ENCODE results near the gene NRXN3.

NRXN3 gene

DNA sequence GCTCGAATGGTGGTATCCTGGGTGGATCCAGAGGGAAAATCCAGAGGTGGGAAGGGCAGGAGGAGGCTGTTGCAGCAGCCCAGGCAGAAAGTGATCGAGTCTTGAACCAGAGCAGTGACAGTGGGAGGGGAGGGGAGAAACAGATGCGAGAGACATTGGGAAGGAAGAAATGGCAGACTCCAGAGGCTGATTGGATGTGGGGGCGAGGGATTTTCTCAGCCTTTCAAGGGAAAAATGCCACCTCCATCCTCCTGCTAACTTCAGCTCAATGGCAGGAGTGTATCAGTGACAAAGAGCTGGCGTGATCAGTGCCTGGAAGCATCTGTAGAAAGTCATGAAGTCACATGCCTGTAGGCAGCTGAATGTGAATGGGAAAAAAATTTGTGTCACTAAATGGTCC, 38.6 kb upstream of the NRXN3 start:
- DNase-seq = no peak
- WGBS (ENCODE audit: insufficient coverage) = 97% methylated on average over 4 of the region's 5 CpGs
- no peaks in the 10 kb centered on the region for H3K9me3 ChIP-seq (ENCODE audit: control extremely low read depth in 1 of 5, control insufficient read depth in 4 of 5, insufficient read depth in 2 of 5, low read depth in 1 of 5, low read length in 4 of 5)
- ChIA-PET POLR2A (no interaction called here), CTCF (no interaction called here)
- H3K27me3 ChIP-seq (replicated peaks in 2 of 5; ENCODE audit: control insufficient read depth in 4 of 5, insufficient read depth in 5 of 5, low read length in 4 of 5) = no peaks in the 10 kb centered on the region
- H3K4me1 ChIP-seq (ENCODE audit: control extremely low read depth in 1 of 4, control insufficient read depth in 4 of 4, insufficient read depth in 4 of 4, low read length in 3 of 4) = peaks cover 10 to 24% (median 22%) of the 10 kb centered on the region in 4 experiments
- H3K36me3 ChIP-seq (ENCODE audit: control insufficient read depth in 4 of 4, insufficient read depth in 4 of 4, low read length in 3 of 4) = no peaks in the 10 kb centered on the region
- no peak overlapping the region for H3K4me3 ChIP-seq (ENCODE audit: control insufficient read depth in 1 of 7, extremely low read depth in 1 of 7, insufficient read depth in 4 of 7, low read depth in 2 of 7, low read length in 6 of 7)
- no peak overlapping the region for H3K27ac ChIP-seq (ENCODE audit: insufficient read depth in 1 of 2, low read depth in 1 of 2, low read length in 2 of 2, poor library complexity in 1 of 2, severe bottlenecking in 2 of 2)

DNA sequence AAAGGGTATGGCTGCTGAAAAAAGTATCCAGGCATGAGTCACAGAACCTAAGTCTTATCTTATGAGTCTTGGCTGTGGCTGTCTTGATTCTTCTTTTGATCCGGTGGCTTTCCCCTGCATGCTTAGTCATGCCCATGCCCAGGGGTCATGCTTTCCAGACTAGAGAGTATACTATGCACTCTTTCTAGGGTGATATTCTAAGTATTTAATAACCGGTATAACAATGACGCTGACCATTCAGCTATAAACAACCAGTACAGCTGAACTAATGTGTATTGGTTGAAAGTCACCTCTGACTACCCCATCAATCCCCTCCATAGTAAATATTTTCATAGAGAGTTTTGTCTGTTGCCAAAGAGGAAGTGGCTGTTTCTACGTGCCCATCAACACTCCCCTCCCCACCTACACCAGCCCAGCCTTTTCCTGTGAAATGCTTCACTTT, 34.7 kb upstream of the NRXN3 start:
- Histone ChIP-seq H3K9me3 (ENCODE audit: control extremely low read depth in 1 of 5, control insufficient read depth in 4 of 5, insufficient read depth in 2 of 5, low read depth in 1 of 5, low read length in 4 of 5) (peaks cover 0 to 3% (median 0%) of the 10 kb centered on the region in 5 experiments), H3K27ac (ENCODE audit: insufficient read depth in 1 of 2, low read depth in 1 of 2, low read length in 2 of 2, poor library complexity in 1 of 2, severe bottlenecking in 2 of 2) (peak overlapping the region; percentile 17 to 65), H3K4me3 (ENCODE audit: control insufficient read depth in 1 of 7, extremely low read depth in 1 of 7, insufficient read depth in 4 of 7, low read depth in 2 of 7, low read length in 6 of 7) (peak overlapping the region in 2 of 7 experiments; percentile 3 to 50), H3K27me3 (replicated peaks in 2 of 5; ENCODE audit: control insufficient read depth in 4 of 5, insufficient read depth in 5 of 5, low read length in 4 of 5) (no peaks in the 10 kb centered on the region), H3K36me3 (ENCODE audit: control insufficient read depth in 4 of 4, insufficient read depth in 4 of 4, low read length in 3 of 4) (no peaks in the 10 kb centered on the region), H3K4me1 (ENCODE audit: control extremely low read depth in 1 of 4, control insufficient read depth in 4 of 4, insufficient read depth in 4 of 4, low read length in 3 of 4) (peaks cover 10 to 29% (median 24%) of the 10 kb centered on the region in 4 experiments)
- ChIA-PET POLR2A (no interaction called here), CTCF (no interaction called here)
- DNase-seq = peak; percentile 64 to 92 (median 89)
- 0% methylated on average over 2 of the region's 4 CpGs for WGBS (ENCODE audit: insufficient coverage)

DNA sequence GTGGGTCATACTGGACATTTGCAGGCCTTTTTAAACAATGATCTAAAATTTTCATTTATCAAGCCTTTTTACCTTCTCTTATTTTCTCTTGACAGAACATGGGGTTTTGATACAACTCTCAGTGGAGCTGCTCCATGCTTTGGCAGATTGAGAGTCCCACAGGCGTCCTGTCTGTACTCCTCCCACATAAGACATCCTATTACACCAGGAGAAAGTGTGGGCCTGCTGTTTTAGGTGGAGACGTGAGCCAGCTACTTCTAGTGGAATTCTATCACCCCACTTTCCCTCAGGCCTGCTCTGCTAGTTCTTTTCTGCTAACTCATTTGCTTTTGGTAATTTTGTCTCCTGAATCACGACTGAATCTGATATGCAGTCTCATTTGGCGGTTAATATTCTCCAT, 33.5 kb upstream of the NRXN3 start:
- Histone ChIP-seq H3K9me3 (ENCODE audit: control extremely low read depth in 1 of 5, control insufficient read depth in 4 of 5, insufficient read depth in 2 of 5, low read depth in 1 of 5, low read length in 4 of 5) (peaks cover 0 to 3% (median 0%) of the 10 kb centered on the region in 5 experiments), H3K36me3 (ENCODE audit: control insufficient read depth in 4 of 4, insufficient read depth in 4 of 4, low read length in 3 of 4) (no peaks in the 10 kb centered on the region), H3K27ac (ENCODE audit: insufficient read depth in 1 of 2, low read depth in 1 of 2, low read length in 2 of 2, poor library complexity in 1 of 2, severe bottlenecking in 2 of 2) (no peak overlapping the region), H3K27me3 (replicated peaks in 2 of 5; ENCODE audit: control insufficient read depth in 4 of 5, insufficient read depth in 5 of 5, low read length in 4 of 5) (no peaks in the 10 kb centered on the region), H3K4me3 (ENCODE audit: control insufficient read depth in 1 of 7, extremely low read depth in 1 of 7, insufficient read depth in 4 of 7, low read depth in 2 of 7, low read length in 6 of 7) (no peak overlapping the region), H3K4me1 (ENCODE audit: control extremely low read depth in 1 of 4, control insufficient read depth in 4 of 4, insufficient read depth in 4 of 4, low read length in 3 of 4) (peaks cover 10 to 29% (median 22%) of the 10 kb centered on the region in 4 experiments)
- DNase-seq = no peak
- WGBS (ENCODE audit: insufficient coverage) = 47% methylated on average over 3 of the region's 4 CpGs
- POLR2A ChIA-PET = no interaction called here
- CTCF ChIA-PET = no interaction called here

DNA sequence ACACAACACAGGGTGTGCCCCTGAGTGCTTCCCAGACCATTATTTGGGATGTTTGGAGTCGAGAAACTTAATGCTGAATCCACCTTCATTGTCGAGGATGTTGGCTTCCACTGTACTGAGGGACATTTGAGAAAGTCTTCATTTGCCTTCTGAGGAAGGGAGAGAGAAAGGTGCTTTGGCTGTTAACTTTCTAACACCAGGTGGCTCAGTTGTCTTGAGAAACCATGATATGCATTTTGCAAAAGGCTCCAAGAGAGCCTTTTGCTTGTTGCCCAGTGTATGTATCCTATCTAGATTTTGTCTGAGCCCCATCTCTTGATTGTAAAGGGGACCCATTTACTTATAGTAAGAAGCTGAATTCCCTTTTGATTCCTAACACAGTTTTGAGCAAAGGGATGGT, 28.6 kb upstream of the NRXN3 start:
- Histone ChIP-seq H3K4me1 (ENCODE audit: control extremely low read depth in 1 of 4, control insufficient read depth in 4 of 4, insufficient read depth in 4 of 4, low read length in 3 of 4) (peaks cover 0 to 6% (median 2%) of the 10 kb centered on the region in 4 experiments), H3K36me3 (ENCODE audit: control insufficient read depth in 4 of 4, insufficient read depth in 4 of 4, low read length in 3 of 4) (no peaks in the 10 kb centered on the region), H3K27ac (ENCODE audit: insufficient read depth in 1 of 2, low read depth in 1 of 2, low read length in 2 of 2, poor library complexity in 1 of 2, severe bottlenecking in 2 of 2) (no peak overlapping the region), H3K27me3 (replicated peaks in 2 of 5; ENCODE audit: control insufficient read depth in 4 of 5, insufficient read depth in 5 of 5, low read length in 4 of 5) (peaks cover 0 to 3% (median 0%) of the 10 kb centered on the region in 5 experiments), H3K4me3 (ENCODE audit: control insufficient read depth in 1 of 7, extremely low read depth in 1 of 7, insufficient read depth in 4 of 7, low read depth in 2 of 7, low read length in 6 of 7) (no peak overlapping the region), H3K9me3 (ENCODE audit: control extremely low read depth in 1 of 5, control insufficient read depth in 4 of 5, insufficient read depth in 2 of 5, low read depth in 1 of 5, low read length in 4 of 5) (peaks cover 0 to 3% (median 0%) of the 10 kb centered on the region in 5 experiments)
- ChIA-PET POLR2A (no interaction called here), CTCF (interaction anchor here (0.6 kb wide), 1 partner anchor 425 kb away, joined by 3 read pairs; no protein-coding TSS in a partner anchor)
- 100% methylated on average over 2 of the region's 2 CpGs for WGBS (ENCODE audit: insufficient coverage)
- DNase-seq = no peak

DNA sequence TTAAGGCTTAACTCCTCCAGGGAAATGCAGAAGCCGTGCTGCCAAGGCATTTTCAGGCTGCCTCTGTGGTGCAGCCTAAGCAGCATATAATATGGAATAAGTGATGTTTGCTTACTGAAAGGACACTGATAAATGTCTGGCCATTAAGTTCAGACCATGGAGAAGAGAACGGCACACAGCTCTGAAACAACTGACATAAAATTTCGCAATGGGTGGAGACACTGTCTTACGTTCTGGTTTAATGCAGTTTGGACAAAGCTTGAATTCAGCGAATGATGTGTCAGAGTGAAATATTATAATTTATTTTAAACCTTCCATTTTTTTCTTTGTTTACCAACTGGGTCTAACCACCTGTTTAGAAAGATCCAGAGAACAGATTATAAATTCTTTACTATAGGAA, 27.2 kb upstream of the NRXN3 start:
- Histone ChIP-seq H3K36me3 (ENCODE audit: control insufficient read depth in 4 of 4, insufficient read depth in 4 of 4, low read length in 3 of 4) (no peaks in the 10 kb centered on the region), H3K27ac (ENCODE audit: insufficient read depth in 1 of 2, low read depth in 1 of 2, low read length in 2 of 2, poor library complexity in 1 of 2, severe bottlenecking in 2 of 2) (no peak overlapping the region), H3K27me3 (replicated peaks in 2 of 5; ENCODE audit: control insufficient read depth in 4 of 5, insufficient read depth in 5 of 5, low read length in 4 of 5) (peaks cover 0 to 5% (median 0%) of the 10 kb centered on the region in 5 experiments), H3K4me3 (ENCODE audit: control insufficient read depth in 1 of 7, extremely low read depth in 1 of 7, insufficient read depth in 4 of 7, low read depth in 2 of 7, low read length in 6 of 7) (no peak overlapping the region), H3K9me3 (ENCODE audit: control extremely low read depth in 1 of 5, control insufficient read depth in 4 of 5, insufficient read depth in 2 of 5, low read depth in 1 of 5, low read length in 4 of 5) (peaks cover 0 to 3% (median 0%) of the 10 kb centered on the region in 5 experiments), H3K4me1 (ENCODE audit: control extremely low read depth in 1 of 4, control insufficient read depth in 4 of 4, insufficient read depth in 4 of 4, low read length in 3 of 4) (no peaks in the 10 kb centered on the region)
- POLR2A ChIA-PET = no interaction called here
- WGBS (ENCODE audit: insufficient coverage) = 75% methylated on average over 1 of the region's 5 CpGs
- DNase-seq = no peak
- CTCF ChIA-PET = no interaction called here

DNA sequence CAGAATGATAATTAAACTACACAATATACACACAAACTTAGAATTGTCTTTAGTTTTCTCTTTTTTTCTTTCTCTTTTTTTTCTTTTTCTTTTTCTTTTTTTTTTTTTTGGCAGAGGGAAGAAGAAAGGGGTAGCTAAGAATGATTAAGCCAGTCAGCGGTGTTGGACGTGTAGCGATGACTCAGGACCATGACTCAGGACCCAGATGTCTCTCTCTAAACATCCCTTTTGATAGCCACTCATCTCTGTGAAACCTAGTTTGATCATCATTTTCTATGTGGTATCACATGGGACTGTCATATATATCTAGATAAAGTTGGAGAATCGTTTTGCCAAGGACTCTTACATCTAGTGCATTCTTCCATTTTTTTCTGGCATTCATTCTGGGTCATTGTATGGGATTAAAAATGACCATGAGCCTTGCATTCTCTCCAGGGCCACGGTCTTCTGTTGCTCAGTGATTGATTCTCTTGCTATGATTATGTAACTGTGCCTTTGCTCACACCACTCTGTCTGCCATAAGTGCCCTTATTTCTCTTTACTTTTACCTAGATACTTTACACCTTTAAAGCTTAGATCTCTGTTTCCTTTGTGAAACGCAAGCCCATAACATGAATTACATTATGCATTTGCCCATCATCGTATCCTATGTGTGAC, 26.6 kb upstream of the NRXN3 start:
- peaks cover 0 to 3% (median 0%) of the 10 kb centered on the region in 5 experiments for H3K9me3 ChIP-seq (ENCODE audit: control extremely low read depth in 1 of 5, control insufficient read depth in 4 of 5, insufficient read depth in 2 of 5, low read depth in 1 of 5, low read length in 4 of 5)
- CTCF ChIA-PET = no interaction called here
- H3K4me1 ChIP-seq (ENCODE audit: control extremely low read depth in 1 of 4, control insufficient read depth in 4 of 4, insufficient read depth in 4 of 4, low read length in 3 of 4) = no peaks in the 10 kb centered on the region
- POLR2A ChIA-PET = no interaction called here
- no peak overlapping the region for H3K27ac ChIP-seq (ENCODE audit: insufficient read depth in 1 of 2, low read depth in 1 of 2, low read length in 2 of 2, poor library complexity in 1 of 2, severe bottlenecking in 2 of 2)
- peak; percentile 33 to 84 (median 84) for DNase-seq
- no peaks in the 10 kb centered on the region for H3K36me3 ChIP-seq (ENCODE audit: control insufficient read depth in 4 of 4, insufficient read depth in 4 of 4, low read length in 3 of 4)
- H3K27me3 ChIP-seq (replicated peaks in 2 of 5; ENCODE audit: control insufficient read depth in 4 of 5, insufficient read depth in 5 of 5, low read length in 4 of 5) = peaks cover 0 to 5% (median 0%) of the 10 kb centered on the region in 5 experiments
- WGBS (ENCODE audit: insufficient coverage) = 100% methylated on average over 1 of the region's 7 CpGs
- H3K4me3 ChIP-seq (ENCODE audit: control insufficient read depth in 1 of 7, extremely low read depth in 1 of 7, insufficient read depth in 4 of 7, low read depth in 2 of 7, low read length in 6 of 7) = no peak overlapping the region

DNA sequence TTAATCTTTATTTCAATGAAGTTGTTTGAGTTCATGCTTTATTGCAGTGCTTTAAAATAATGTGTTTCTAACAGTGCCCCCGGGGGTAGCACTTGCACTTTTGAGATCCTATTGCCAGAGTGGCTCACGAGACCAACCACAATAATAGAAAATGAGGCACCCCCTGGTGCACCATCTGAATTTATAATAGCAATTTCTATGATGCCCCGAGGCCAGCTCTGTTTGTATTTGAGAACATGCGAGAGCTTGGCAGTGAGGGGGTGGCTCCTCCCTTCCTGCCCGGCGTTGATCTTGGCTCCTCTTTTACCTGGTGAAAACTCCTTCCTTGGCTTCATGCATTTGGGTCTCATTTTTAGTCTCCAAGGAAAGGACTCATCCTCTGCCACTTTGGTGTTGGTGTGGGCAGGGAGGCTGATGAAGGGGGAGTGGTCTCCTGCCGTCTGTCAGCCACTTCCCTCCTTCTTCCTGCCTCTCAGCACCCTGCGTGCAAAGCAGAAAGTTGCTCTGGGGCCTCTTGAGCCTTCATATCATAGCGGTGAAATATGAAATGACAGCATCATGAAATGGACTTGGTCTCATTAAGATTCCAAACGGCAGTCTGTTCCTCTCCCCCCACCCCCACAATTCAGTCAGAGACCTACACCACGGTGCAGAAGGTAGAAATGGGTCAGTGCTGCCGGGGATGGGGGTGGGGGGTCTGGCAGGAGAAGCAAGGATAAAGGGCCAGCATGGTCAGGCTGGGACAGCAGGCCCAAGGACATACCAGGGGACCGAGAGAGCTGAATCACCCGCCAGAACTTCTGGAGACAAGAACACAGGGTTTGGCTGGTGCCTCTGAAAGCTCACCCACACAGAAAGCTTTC, 17.7 kb upstream of the NRXN3 start:
- peak; percentile 55 to 88 (median 84) for DNase-seq
- ChIA-PET POLR2A (no interaction called here), CTCF (interaction anchor here (1.1 to 1.8 kb wide), 3 partner anchors 9 to 132 kb away, joined by 3 to 4 read pairs (median 4); no protein-coding TSS in a partner anchor)
- H3K36me3 ChIP-seq (ENCODE audit: control insufficient read depth in 4 of 4, insufficient read depth in 4 of 4, low read length in 3 of 4) = no peaks in the 10 kb centered on the region
- no peaks in the 10 kb centered on the region for H3K9me3 ChIP-seq (ENCODE audit: control extremely low read depth in 1 of 5, control insufficient read depth in 4 of 5, insufficient read depth in 2 of 5, low read depth in 1 of 5, low read length in 4 of 5)
- no peak overlapping the region for H3K4me3 ChIP-seq (ENCODE audit: control insufficient read depth in 1 of 7, extremely low read depth in 1 of 7, insufficient read depth in 4 of 7, low read depth in 2 of 7, low read length in 6 of 7)
- H3K27me3 ChIP-seq (replicated peaks in 2 of 5; ENCODE audit: control insufficient read depth in 4 of 5, insufficient read depth in 5 of 5, low read length in 4 of 5) = peaks cover 0 to 6% (median 0%) of the 10 kb centered on the region in 5 experiments
- H3K4me1 ChIP-seq (ENCODE audit: control extremely low read depth in 1 of 4, control insufficient read depth in 4 of 4, insufficient read depth in 4 of 4, low read length in 3 of 4) = peaks cover 0 to 18% (median 13%) of the 10 kb centered on the region in 4 experiments
- WGBS (ENCODE audit: insufficient coverage) = 71% methylated on average over 9 of the region's 14 CpGs
- H3K27ac ChIP-seq (ENCODE audit: insufficient read depth in 1 of 2, low read depth in 1 of 2, low read length in 2 of 2, poor library complexity in 1 of 2, severe bottlenecking in 2 of 2) = no peak overlapping the region

All from common myeloid progenitor, CD34-positive (primary cell).